Neutrophil (primary cell): Measurements from ENCODE around the gene DPYSL3.

ENCODE experiments used
- H3K27ac ChIP-seq: fragments of 200-600 bp; sonication (generic); 2 replicates; pipeline ENCODE4 v1.5.1; 2016; ENCODE audit warnings: mild to moderate bottlenecking, moderate library complexity
- H3K27me3 ChIP-seq: fragments of 200-600 bp; sonication (generic); 2 replicates; pipeline ENCODE4 v1.6.0; 2016; ENCODE audit warnings: mild to moderate bottlenecking
- H3K36me3 ChIP-seq: fragments of 200-600 bp; sonication (generic); 2 replicates; pipeline ENCODE4 v1.5.1; 2017
- H3K4me1 ChIP-seq, 2 experiments: fragments of 200-600 bp in 1 of 2; sonication (generic) in 1 of 2; 1 replicate in 1 of 2; 2 replicates in 1 of 2; pipeline versions ENCODE4 v1.5.1 to v1.6.1; 2013 to 2016; ENCODE audit warnings: low read depth in 1 of 2, low read length in 1 of 2, mild to moderate bottlenecking in 1 of 2, moderate library complexity in 1 of 2; ENCODE audit not compliant: control insufficient read depth in 1 of 2, insufficient read depth in 1 of 2
- H3K4me3 ChIP-seq, 2 experiments: fragments of 200-600 bp in 1 of 2; sonication (generic) in 1 of 2; 1 replicate in 1 of 2; 2 replicates in 1 of 2; pipeline ENCODE4 v1.5.1; 2013 to 2016; ENCODE audit warnings: low read depth in 1 of 2, low read length in 1 of 2, mild to moderate bottlenecking in 1 of 2, moderate library complexity in 1 of 2
- H3K9me3 ChIP-seq: fragments of 200-600 bp; sonication (generic); 2 replicates; pipeline ENCODE4 v1.5.1; 2016
- TF ChIP-seq, protein P1 (sequence below): fragments of 200-600 bp; sonication (generic); IDR thresholded peaks from 2 replicates; pipeline ENCODE4 v1.5.1; 2016; ENCODE audit warnings: antibody characterized with exemption

The DPYSL3 gene

DNA sequence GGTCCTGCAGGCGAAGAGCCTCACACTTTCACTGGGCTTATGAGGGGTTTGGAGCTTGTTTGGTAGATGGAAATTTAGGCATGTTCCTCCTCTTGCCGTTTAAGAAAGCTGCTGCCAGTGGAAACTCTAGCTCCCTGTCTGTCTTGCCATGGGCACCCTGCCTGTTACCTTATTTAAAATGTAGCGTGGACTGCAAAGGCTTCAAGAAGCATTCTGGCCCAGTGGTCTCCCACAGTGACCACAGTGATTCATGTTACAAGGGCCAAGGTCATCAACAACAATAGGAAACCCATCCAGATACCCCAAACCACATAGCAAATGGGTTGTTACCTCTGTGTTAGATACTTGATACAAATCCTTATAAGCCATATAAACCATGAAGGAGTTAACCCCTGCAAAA, 96.6 kb downstream of the DPYSL3 start:
- H3K36me3 ChIP-seq = no peaks in the 10 kb centered on the region
- H3K9me3 ChIP-seq = no peaks in the 10 kb centered on the region
- H3K27me3 ChIP-seq = no peaks in the 10 kb centered on the region
- no peak overlapping the region for H3K4me3 ChIP-seq
- TF ChIP-seq, protein P1, sequence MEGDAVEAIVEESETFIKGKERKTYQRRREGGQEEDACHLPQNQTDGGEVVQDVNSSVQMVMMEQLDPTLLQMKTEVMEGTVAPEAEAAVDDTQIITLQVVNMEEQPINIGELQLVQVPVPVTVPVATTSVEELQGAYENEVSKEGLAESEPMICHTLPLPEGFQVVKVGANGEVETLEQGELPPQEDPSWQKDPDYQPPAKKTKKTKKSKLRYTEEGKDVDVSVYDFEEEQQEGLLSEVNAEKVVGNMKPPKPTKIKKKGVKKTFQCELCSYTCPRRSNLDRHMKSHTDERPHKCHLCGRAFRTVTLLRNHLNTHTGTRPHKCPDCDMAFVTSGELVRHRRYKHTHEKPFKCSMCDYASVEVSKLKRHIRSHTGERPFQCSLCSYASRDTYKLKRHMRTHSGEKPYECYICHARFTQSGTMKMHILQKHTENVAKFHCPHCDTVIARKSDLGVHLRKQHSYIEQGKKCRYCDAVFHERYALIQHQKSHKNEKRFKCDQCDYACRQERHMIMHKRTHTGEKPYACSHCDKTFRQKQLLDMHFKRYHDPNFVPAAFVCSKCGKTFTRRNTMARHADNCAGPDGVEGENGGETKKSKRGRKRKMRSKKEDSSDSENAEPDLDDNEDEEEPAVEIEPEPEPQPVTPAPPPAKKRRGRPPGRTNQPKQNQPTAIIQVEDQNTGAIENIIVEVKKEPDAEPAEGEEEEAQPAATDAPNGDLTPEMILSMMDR = no peak
- H3K4me1 ChIP-seq = no peaks in the 10 kb centered on the region
- no peak overlapping the region for H3K27ac ChIP-seq

DNA sequence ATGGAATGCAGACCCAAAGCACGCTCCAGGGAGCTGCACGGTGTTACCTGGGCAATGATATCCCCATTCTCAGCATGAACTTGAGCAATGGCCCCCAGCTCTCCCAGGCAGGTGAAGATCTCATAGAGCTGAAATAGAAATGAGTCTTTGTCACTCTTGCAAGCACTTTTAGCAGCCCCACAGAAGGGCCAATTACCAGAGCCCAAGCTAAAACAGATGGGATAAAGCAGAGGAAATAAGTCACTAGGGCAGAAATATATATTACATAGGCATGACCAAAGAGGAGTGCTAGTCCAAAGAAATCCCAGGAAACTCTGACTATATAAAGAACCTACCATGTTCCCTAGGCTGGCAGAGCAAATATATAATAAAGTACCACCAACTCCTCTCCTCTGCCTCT, 97.3 kb downstream of the DPYSL3 start:
- Histone ChIP-seq H3K9me3 (no peaks in the 10 kb centered on the region), H3K4me3 (no peak overlapping the region), H3K27me3 (no peaks in the 10 kb centered on the region), H3K4me1 (no peaks in the 10 kb centered on the region), H3K27ac (no peak overlapping the region), H3K36me3 (no peaks in the 10 kb centered on the region)
- TF ChIP-seq, protein P1 = no peak

DNA sequence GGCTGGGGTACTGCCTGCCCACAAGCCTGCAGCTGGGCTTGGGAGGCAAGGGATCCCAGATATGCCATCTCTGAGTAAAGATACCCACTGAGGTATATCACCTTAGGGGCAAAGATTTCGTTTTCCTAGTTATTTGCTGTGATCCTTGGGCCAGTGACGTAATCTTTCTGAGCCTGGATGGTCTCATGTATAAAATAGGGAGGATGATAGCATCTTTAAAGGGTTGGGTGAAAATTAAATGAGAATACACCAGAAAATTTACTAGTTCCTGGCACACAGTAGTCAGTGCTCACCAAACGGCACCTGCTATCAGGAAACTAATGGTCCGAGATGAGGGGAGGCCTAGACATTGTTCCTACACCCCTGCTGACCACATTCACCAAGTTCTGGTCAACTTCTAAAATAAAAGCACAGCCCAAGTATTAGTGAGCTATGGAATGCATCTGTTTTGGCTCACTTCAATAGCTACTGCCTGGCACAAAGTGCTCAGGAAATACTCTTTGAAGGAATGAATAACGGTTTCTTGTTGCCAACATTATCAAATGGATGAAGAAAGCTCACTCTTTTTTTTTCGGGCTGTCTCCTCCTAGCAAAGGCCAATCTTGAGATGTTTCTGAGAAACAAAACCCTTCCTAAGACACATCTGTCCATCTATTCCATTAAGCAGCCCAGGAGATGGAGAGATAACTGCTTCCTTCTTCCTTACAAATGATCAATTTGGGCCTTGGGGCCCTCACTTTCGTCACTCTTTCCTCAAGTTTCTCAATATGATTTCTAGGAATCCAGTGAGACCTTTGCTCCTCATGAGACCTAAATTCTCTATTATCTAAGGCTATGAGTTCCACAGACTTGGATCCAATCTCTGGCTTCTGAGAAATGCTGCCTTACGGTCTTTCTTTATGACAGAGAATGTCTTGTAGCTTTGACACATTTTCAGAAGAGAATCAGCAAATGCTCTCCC, 98.2 kb downstream of the DPYSL3 start:
- Histone ChIP-seq H3K9me3 (no peaks in the 10 kb centered on the region), H3K4me1 (no peaks in the 10 kb centered on the region), H3K36me3 (no peaks in the 10 kb centered on the region), H3K27me3 (no peaks in the 10 kb centered on the region), H3K4me3 (no peak overlapping the region), H3K27ac (no peak overlapping the region)
- TF ChIP-seq, protein P1 = no peak

DNA sequence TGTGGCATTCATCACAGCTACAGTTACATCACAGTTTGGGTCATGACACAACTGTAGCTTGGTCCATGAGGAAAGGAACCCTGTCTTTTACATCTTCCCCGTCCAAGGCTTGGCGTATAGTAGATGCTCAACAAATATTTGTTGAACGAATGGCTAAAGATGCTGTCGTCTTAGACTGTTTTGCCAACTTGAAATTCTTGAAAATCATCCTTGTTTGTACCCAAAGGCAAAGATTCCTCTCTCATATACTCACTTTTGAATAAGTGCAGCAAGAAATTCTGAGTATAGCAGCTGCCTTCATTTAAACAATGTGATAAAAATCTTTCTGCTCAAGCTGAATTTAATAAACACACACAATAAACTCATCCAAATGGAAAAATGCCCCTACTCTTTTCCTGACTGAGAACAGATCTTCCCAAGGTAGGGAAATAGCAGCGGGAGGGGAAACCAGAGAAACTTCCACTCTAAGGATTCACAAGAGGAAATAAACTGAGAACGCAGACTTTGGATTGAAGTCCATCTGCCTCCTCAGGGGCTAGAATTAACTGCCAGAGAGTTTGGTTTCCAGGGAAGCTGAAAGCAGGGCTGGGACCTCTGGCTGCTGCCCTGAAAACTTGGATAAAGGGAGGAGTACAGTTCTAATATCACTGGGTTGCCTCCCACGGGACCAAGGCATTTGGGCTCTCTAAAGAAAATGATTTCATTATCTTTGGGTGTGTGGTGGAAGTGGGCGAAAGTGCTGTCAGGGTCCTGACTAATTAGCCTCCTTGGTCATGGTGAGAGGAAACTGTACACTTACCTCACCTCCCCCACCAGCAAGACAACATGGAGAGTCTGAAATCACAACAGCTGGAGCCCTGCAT, 99.1 kb downstream of the DPYSL3 start:
- no peaks in the 10 kb centered on the region for H3K9me3 ChIP-seq
- H3K27ac ChIP-seq = no peak overlapping the region
- no peaks in the 10 kb centered on the region for H3K4me1 ChIP-seq
- TF ChIP-seq, protein P1 = no peak
- H3K4me3 ChIP-seq = no peak overlapping the region
- H3K27me3 ChIP-seq = no peaks in the 10 kb centered on the region
- H3K36me3 ChIP-seq = no peaks in the 10 kb centered on the region

DNA sequence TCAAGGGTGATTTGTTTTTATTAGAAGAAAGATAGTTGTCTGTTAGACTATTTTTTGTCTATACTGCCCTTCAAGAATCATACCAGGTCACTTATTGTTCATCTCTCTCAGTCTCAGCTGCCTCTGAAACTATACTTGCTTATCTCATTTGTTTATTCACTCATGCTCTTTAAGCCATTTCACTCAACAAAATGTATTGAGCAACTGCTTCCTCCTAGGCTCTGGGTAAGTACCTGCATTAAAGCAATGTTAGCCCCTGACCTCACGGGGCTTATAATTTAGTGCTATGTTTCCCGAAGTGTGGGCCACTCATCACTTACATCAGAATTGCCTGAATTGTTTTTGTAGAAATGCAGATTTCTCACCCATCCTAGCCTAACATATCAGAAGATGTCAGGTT, 100.9 kb downstream of the DPYSL3 start:
- Histone ChIP-seq H3K36me3 (no peaks in the 10 kb centered on the region), H3K4me3 (no peak overlapping the region), H3K4me1 (no peaks in the 10 kb centered on the region), H3K9me3 (no peaks in the 10 kb centered on the region), H3K27ac (no peak overlapping the region), H3K27me3 (no peaks in the 10 kb centered on the region)
- TF ChIP-seq, protein P1 = no peak
